K562 (cell line): Measurements from ENCODE around the gene CAMK2G. TPM values are rescaled to one million over a fixed set of nuclear protein-coding genes. Genes with fewer than 3 reads are reported as not detected.

Source experiments
- BACH1 ChIP-seq: fragments of 200-800 bp; sonication (Bioruptor generic); IDR thresholded peaks from 2 replicates; pipeline ENCODE4 v1.6.1; 2016; ENCODE audit warnings: missing genetic modification characterization, missing compliant biosample characterization
- ETV5 ChIP-seq: sonication (generic); formaldehyde crosslinking; IDR thresholded peaks from 2 replicates; pipeline ENCODE4 v1.4.0; 2020; ENCODE audit warnings: low read depth, mild to moderate bottlenecking, missing genetic modification reagents
- JUNB ChIP-seq: fragments of 450-650 bp; formaldehyde crosslinking; conservative IDR thresholded peaks from 2 replicates; pipeline ENCODE4 v1.4.0; 2020; ENCODE audit warnings: mild to moderate bottlenecking
- SREBF2 ChIP-seq: sonication (generic); formaldehyde crosslinking; IDR thresholded peaks from 2 replicates; pipeline ENCODE4 v1.4.0; 2020; ENCODE audit warnings: mild to moderate bottlenecking, missing genetic modification reagents
- TCFL5 ChIP-seq: fragments of 250-450 bp; sonication (Bioruptor Pico); conservative IDR thresholded peaks from 2 replicates; pipeline ENCODE4 v1.6.1; 2021; ENCODE audit warnings: mild to moderate bottlenecking, moderate library complexity, matching md5 sums
- ZNF785 ChIP-seq: fragments of 250-450 bp; sonication (Bioruptor Pico); IDR thresholded peaks from 2 replicates; pipeline ENCODE4 v1.4.0; 2020; ENCODE audit warnings: mild to moderate bottlenecking
- ZZZ3 ChIP-seq: fragments of 450-650 bp; IDR thresholded peaks from 2 replicates; pipeline ENCODE4 v1.6.1; 2016; ENCODE audit warnings: antibody characterized with exemption, mild to moderate bottlenecking, moderate library complexity
- polyA plus RNA-seq, 8 experiments: library from polyadenylated mRNA; depleted of rRNA in 4 of 8; stranded (reverse) in 5 of 8; unstranded in 3 of 8; fragments of >200 nt; fragmentation: Nextera tagmentation in 2 of 8; fragmentation: Illumina TruSeq in 1 of 8; extraction: Ambion mirVana in 2 of 8; extraction: Trizol in 1 of 8; gene quantifications; 2 replicates each; pipeline versions ENCODE4 v1.2.1 to v1.2.3, GENCODE V29; 2011 to 2014; ENCODE audit warnings: inconsistent platforms in 1 of 8, missing spikeins in 1 of 8
- total RNA-seq, 7 experiments: library from RNA; depleted of rRNA in 6 of 7; stranded (reverse); fragments of >200 nt in 6 of 7; fragmentation: Illumina TruSeq in 2 of 7; extraction: Trizol in 2 of 7; gene quantifications; 2 replicates each; pipeline versions ENCODE4 v1.2.1 to v1.2.3, GENCODE V29; 2011 to 2021; ENCODE audit warnings: low replicate concordance in 1 of 7
- TF ChIP-seq, protein P1 (sequence below): fragments of 200-800 bp; sonication (Bioruptor generic); IDR thresholded peaks from 2 replicates; pipeline ENCODE4 v1.6.1; 2017; ENCODE audit warnings: missing genetic modification characterization, missing compliant biosample characterization
- TF ChIP-seq, protein P2 (sequence below): fragments of 250-450 bp; sonication (Bioruptor Pico); IDR thresholded peaks from 2 replicates; pipeline ENCODE4 v1.5.0; 2021
- TF ChIP-seq, protein P3 (sequence below): fragments of 450-650 bp; IDR thresholded peaks from 2 replicates; pipeline ENCODE4 v1.6.1; 2018; ENCODE audit warnings: mild to moderate bottlenecking, low read depth; ENCODE audit not compliant: partially characterized antibody
- TF ChIP-seq, protein P4 (sequence below): fragments of 250-450 bp; sonication (Bioruptor Pico); IDR thresholded peaks from 2 replicates; pipeline ENCODE4 v1.5.0; 2020; ENCODE audit warnings: mild to moderate bottlenecking, borderline replicate concordance
- TF ChIP-seq, protein P5 (sequence below): fragments of 250-450 bp; sonication (Bioruptor Pico); IDR thresholded peaks from 2 replicates; pipeline ENCODE4 v1.8.0; 2022; ENCODE audit warnings: moderate library complexity, mild to moderate bottlenecking, inconsistent platforms
- TF ChIP-seq, protein P6 (sequence below): fragments of 450-650 bp; conservative IDR thresholded peaks from 2 replicates; pipeline ENCODE4 v1.6.1; 2016; ENCODE audit warnings: missing genetic modification characterization, low read depth, mild to moderate bottlenecking, control low read depth, missing compliant biosample characterization
- TF ChIP-seq, protein P7 (sequence below): fragments of 450-650 bp; formaldehyde crosslinking; IDR thresholded peaks from 2 replicates; pipeline ENCODE4 v1.4.0; 2020; ENCODE audit warnings: mild to moderate bottlenecking, moderate library complexity

The CAMK2G gene
- total and polyA plus RNA-seq, 9 of the 15 experiments (the other 6 are each of a cell fraction or from before 2014, with no cell fraction given) = 9.0 to 37.9 (median 32.6) TPM

DNA sequence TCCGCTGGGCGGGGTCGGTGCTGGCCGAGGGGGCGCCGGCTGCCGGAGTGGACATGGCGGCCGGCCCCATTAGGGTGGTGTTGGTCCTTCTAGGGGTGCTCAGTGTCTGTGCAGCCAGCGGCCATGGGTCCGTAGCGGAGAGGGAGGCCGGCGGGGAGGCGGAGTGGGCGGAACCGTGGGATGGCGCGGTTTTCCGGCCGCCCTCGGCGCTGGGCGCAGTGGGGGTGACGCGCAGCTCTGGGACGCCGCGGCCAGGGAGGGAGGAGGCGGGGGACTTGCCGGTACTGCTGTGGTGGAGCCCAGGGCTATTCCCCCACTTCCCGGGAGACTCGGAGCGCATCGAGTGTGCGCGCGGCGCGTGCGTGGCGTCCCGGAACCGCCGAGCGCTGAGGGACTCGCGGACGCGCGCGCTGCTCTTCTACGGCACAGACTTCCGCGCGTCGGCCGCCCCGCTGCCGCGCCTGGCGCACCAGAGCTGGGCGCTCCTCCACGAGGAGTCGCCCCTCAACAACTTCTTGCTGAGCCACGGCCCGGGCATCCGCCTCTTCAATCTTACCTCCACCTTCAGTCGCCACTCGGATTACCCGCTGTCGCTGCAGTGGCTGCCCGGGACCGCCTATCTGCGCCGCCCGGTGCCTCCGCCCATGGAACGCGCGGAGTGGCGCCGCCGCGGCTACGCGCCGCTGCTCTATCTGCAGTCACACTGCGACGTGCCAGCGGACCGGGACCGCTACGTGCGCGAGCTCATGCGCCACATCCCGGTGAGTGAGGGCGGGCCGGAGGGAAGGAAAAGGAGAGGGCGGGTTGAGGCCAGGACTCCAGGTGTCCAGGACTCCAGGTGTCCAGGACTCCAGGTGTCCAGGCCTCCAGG is 101.8 kb downstream of the CAMK2G start (continued):
- TF ChIP-seq, protein P1, sequence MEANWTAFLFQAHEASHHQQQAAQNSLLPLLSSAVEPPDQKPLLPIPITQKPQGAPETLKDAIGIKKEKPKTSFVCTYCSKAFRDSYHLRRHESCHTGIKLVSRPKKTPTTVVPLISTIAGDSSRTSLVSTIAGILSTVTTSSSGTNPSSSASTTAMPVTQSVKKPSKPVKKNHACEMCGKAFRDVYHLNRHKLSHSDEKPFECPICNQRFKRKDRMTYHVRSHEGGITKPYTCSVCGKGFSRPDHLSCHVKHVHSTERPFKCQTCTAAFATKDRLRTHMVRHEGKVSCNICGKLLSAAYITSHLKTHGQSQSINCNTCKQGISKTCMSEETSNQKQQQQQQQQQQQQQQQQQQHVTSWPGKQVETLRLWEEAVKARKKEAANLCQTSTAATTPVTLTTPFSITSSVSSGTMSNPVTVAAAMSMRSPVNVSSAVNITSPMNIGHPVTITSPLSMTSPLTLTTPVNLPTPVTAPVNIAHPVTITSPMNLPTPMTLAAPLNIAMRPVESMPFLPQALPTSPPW (CRISPR knock-in tag) = peak; percentile 95
- TF ChIP-seq, protein P2, sequence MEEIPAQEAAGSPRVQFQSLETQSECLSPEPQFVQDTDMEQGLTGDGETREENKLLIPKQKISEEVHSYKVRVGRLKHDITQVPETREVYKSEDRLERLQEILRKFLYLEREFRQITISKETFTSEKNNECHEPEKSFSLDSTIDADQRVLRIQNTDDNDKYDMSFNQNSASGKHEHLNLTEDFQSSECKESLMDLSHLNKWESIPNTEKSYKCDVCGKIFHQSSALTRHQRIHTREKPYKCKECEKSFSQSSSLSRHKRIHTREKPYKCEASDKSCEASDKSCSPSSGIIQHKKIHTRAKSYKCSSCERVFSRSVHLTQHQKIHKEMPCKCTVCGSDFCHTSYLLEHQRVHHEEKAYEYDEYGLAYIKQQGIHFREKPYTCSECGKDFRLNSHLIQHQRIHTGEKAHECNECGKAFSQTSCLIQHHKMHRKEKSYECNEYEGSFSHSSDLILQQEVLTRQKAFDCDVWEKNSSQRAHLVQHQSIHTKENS (CRISPR knock-in tag) = no peak
- TF ChIP-seq ZNF785 (CRISPR knock-in tag) (no peak), ZZZ3 (no peak), BACH1 (tag) (no peak), ETV5 (CRISPR knock-in tag) (peak; percentile 78; the same call in 1 of the 2 replicates), JUNB (CRISPR knock-in tag) (0 out of 2 replicates have a peak, but pooled peaks have one; percentile 19), TCFL5 (no peak; the same call in 1 of the 2 replicates), SREBF2 (no peak)
- TF ChIP-seq, protein P3, sequence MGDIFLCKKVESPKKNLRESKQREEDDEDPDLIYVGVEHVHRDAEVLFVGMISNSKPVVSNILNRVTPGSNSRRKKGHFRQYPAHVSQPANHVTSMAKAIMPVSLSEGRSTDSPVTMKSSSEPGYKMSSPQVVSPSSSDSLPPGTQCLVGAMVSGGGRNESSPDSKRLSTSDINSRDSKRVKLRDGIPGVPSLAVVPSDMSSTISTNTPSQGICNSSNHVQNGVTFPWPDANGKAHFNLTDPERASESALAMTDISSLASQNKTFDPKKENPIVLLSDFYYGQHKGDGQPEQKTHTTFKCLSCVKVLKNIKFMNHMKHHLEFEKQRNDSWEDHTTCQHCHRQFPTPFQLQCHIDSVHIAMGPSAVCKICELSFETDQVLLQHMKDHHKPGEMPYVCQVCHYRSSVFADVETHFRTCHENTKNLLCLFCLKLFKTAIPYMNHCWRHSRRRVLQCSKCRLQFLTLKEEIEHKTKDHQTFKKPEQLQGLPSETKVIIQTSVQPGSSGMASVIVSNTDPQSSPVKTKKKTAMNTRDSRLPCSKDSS = no peak
- TF ChIP-seq, protein P4, sequence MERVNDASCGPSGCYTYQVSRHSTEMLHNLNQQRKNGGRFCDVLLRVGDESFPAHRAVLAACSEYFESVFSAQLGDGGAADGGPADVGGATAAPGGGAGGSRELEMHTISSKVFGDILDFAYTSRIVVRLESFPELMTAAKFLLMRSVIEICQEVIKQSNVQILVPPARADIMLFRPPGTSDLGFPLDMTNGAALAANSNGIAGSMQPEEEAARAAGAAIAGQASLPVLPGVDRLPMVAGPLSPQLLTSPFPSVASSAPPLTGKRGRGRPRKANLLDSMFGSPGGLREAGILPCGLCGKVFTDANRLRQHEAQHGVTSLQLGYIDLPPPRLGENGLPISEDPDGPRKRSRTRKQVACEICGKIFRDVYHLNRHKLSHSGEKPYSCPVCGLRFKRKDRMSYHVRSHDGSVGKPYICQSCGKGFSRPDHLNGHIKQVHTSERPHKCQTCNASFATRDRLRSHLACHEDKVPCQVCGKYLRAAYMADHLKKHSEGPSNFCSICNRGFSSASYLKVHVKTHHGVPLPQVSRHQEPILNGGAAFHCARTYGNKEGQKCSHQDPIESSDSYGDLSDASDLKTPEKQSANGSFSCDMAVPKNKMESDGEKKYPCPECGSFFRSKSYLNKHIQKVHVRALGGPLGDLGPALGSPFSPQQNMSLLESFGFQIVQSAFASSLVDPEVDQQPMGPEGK (CRISPR knock-in tag) = peak; percentile 79; the same call in 1 of the 2 replicates
- TF ChIP-seq, protein P5, sequence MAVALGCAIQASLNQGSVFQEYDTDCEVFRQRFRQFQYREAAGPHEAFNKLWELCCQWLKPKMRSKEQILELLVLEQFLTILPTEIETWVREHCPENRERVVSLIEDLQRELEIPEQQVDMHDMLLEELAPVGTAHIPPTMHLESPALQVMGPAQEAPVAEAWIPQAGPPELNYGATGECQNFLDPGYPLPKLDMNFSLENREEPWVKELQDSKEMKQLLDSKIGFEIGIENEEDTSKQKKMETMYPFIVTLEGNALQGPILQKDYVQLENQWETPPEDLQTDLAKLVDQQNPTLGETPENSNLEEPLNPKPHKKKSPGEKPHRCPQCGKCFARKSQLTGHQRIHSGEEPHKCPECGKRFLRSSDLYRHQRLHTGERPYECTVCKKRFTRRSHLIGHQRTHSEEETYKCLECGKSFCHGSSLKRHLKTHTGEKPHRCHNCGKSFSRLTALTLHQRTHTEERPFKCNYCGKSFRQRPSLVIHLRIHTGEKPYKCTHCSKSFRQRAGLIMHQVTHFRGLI = no peak
- TF ChIP-seq, protein P6, sequence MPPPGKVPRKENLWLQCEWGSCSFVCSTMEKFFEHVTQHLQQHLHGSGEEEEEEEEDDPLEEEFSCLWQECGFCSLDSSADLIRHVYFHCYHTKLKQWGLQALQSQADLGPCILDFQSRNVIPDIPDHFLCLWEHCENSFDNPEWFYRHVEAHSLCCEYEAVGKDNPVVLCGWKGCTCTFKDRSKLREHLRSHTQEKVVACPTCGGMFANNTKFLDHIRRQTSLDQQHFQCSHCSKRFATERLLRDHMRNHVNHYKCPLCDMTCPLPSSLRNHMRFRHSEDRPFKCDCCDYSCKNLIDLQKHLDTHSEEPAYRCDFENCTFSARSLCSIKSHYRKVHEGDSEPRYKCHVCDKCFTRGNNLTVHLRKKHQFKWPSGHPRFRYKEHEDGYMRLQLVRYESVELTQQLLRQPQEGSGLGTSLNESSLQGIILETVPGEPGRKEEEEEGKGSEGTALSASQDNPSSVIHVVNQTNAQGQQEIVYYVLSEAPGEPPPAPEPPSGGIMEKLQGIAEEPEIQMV (tag) = peak; percentile 69; the same call in 1 of the 2 replicates
- TF ChIP-seq, protein P7, sequence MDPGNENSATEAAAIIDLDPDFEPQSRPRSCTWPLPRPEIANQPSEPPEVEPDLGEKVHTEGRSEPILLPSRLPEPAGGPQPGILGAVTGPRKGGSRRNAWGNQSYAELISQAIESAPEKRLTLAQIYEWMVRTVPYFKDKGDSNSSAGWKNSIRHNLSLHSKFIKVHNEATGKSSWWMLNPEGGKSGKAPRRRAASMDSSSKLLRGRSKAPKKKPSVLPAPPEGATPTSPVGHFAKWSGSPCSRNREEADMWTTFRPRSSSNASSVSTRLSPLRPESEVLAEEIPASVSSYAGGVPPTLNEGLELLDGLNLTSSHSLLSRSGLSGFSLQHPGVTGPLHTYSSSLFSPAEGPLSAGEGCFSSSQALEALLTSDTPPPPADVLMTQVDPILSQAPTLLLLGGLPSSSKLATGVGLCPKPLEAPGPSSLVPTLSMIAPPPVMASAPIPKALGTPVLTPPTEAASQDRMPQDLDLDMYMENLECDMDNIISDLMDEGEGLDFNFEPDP (CRISPR knock-in tag) = peak; percentile 78; the same call in 1 of the 2 replicates
